WTC11 (cell line): ENCODE measurements around the gene P2RX3. TPM values are rescaled to one million over a fixed set of nuclear protein-coding genes. Genes with fewer than 3 reads are reported as not detected.

Source experiments
- ATAC-seq: fragments of 200-7000 bp; cut with Tn5 transposase; 2 replicates; pipeline ENCODE4 v1.10.0; 2021; ENCODE audit warnings: mild to moderate bottlenecking, moderate library complexity
- CTCF ChIA-PET: fragments of 300-600 bp; sonication (Branson Sonifier 250); formaldehyde crosslinking; loops from one replicate; lab custom pipeline; 2021; ENCODE audit warnings: antibody characterized with exemption; lab: Charles Lee
- POLR2A ChIA-PET: fragments of 350-600 bp; sonication (Branson Sonifier 250); formaldehyde crosslinking; loops from one replicate; lab custom pipeline; 2021; ENCODE audit warnings: antibody characterized with exemption; lab: Charles Lee
- DNase-seq: peaks from one replicate; pipeline ENCODE4 v3.0.0; 2021; ENCODE audit warnings: low spot score
- H3K27ac Mint-ChIP-seq: 2 replicates; pipeline ENCODE4 v1.8.0; 2021; ENCODE audit warnings: mixed read lengths
- H3K27me3 Mint-ChIP-seq: 2 replicates; pipeline ENCODE4 v1.8.0; 2021; ENCODE audit warnings: low read depth, mild to moderate bottlenecking, moderate library complexity, mixed read lengths
- H3K36me3 Mint-ChIP-seq: 2 replicates; pipeline ENCODE4 v1.8.0; 2021; ENCODE audit warnings: mixed read lengths
- H3K4me1 Mint-ChIP-seq: 2 replicates; pipeline ENCODE4 v1.8.0; 2022; ENCODE audit warnings: mixed read lengths
- H3K4me3 Mint-ChIP-seq: 2 replicates; pipeline ENCODE4 v1.8.0; 2021; ENCODE audit warnings: mild to moderate bottlenecking, moderate library complexity, mixed read lengths
- H3K9me3 Mint-ChIP-seq: 2 replicates; pipeline ENCODE4 v1.8.0; 2021; ENCODE audit warnings: mixed read lengths
- ATF1 ChIP-seq: sonication (generic); formaldehyde crosslinking; IDR thresholded peaks from 2 replicates; pipeline ENCODE4 v1.8.1; 2023; ENCODE audit warnings: mild to moderate bottlenecking, moderate library complexity, missing genetic modification reagents
- FOXK1 ChIP-seq: sonication (generic); formaldehyde crosslinking; IDR thresholded peaks from 2 replicates; pipeline ENCODE4 v1.8.0; 2022; ENCODE audit warnings: mild to moderate bottlenecking, moderate library complexity, missing genetic modification reagents
- FOXP1 ChIP-seq: sonication (generic); formaldehyde crosslinking; IDR thresholded peaks from 2 replicates; pipeline ENCODE4 v1.8.0; 2022; ENCODE audit warnings: missing genetic modification reagents, mild to moderate bottlenecking, moderate library complexity, borderline replicate concordance
- FOXP4 ChIP-seq: sonication (generic); formaldehyde crosslinking; IDR thresholded peaks from 2 replicates; pipeline ENCODE4 v1.8.0; 2022; ENCODE audit warnings: mild to moderate bottlenecking, missing genetic modification reagents
- TEAD4 ChIP-seq: sonication (generic); formaldehyde crosslinking; IDR thresholded peaks from 2 replicates; pipeline ENCODE4 v1.8.0; 2022; ENCODE audit warnings: mild to moderate bottlenecking, missing genetic modification reagents
- ZNF138 ChIP-seq: sonication (generic); formaldehyde crosslinking; conservative IDR thresholded peaks from 2 replicates; pipeline ENCODE4 v1.8.1; 2022; ENCODE audit warnings: mild to moderate bottlenecking, moderate library complexity, missing genetic modification reagents
- ZNF425 ChIP-seq: fragments of 250-450 bp; sonication (Bioruptor Pico); conservative IDR thresholded peaks from 2 replicates; pipeline ENCODE4 v1.9.0; 2021; ENCODE audit warnings: mild to moderate bottlenecking
- total RNA-seq: library from RNA; stranded (reverse); gene quantifications from 3 replicates; pipeline ENCODE4 v1.2.3, GENCODE V29; 2021
- TF ChIP-seq, protein P1 (sequence below): sonication (generic); formaldehyde crosslinking; IDR thresholded peaks from 2 replicates; pipeline ENCODE4 v1.8.1; 2023; ENCODE audit warnings: mild to moderate bottlenecking, moderate library complexity, missing genetic modification reagents
- TF ChIP-seq, protein P2 (sequence below): sonication (generic); formaldehyde crosslinking; IDR thresholded peaks from 2 replicates; pipeline ENCODE4 v1.8.1; 2022; ENCODE audit warnings: low read depth, missing genetic modification reagents, borderline replicate concordance
- TF ChIP-seq, protein P3 (sequence below): sonication (generic); formaldehyde crosslinking; IDR thresholded peaks from 2 replicates; pipeline ENCODE4 v1.8.0; 2023; ENCODE audit warnings: missing genetic modification reagents
- TF ChIP-seq, protein P4 (sequence below): fragments of 250-450 bp; sonication (Bioruptor Pico); IDR thresholded peaks from 2 replicates; pipeline ENCODE4 v1.9.0; 2021; ENCODE audit warnings: mild to moderate bottlenecking

P2RX3 gene
- total RNA-seq, 1 experiment from 2014 or later: 0.26 TPM

DNA sequence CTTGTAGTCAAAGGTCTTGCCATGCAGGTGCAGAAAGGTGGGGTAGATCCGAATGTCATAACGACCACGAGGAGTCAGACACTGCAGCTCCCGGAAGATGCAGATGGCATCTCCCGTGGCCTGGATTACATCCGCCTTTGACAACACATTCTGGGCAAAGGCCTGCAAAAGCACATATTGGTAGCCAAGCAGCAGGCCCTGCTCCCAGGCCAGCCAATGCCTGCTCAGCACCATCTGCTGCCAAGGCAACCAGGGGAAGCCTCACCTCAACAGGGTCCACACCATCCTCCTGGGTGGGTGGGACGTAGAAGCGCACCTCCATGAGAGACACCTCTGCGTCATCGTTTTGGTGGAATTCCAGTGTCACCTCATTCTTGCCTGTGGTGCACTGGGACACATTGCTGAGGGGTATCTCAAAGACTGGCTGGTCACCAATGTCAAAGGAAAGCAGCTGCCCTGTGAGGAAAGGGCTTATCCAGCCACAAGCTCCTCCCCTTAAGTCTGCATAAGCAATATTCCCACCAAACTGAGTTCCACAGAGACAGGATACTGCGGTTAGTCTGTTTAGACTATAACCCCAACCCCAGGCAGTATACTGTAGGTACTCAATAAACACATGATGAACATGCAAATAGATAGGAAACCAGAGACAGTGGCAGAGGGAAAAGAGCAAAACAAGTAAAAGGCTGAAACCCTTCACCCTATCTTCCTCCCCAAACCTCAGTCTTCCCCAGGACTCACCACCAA lies 5.3 kb upstream of the P2RX3 start:
- POLR2A ChIA-PET: no interaction called here
- H3K27me3 Mint-ChIP-seq: no peaks in the 10 kb centered on the region
- no peak for ATAC-seq
- CTCF ChIA-PET: no interaction called here
- TF ChIP-seq, protein P1, sequence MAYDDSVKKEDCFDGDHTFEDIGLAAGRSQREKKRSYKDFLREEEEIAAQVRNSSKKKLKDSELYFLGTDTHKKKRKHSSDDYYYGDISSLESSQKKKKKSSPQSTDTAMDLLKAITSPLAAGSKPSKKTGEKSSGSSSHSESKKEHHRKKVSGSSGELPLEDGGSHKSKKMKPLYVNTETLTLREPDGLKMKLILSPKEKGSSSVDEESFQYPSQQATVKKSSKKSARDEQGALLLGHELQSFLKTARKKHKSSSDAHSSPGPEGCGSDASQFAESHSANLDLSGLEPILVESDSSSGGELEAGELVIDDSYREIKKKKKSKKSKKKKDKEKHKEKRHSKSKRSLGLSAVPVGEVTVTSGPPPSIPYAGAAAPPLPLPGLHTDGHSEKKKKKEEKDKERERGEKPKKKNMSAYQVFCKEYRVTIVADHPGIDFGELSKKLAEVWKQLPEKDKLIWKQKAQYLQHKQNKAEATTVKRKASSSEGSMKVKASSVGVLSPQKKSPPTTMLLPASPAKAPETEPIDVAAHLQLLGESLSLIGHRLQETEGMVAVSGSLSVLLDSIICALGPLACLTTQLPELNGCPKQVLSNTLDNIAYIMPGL (CRISPR knock-in tag): no peak
- TF ChIP-seq FOXK1 (no peak), ZNF138 (CRISPR knock-in tag) (no peak), FOXP1 (CRISPR knock-in tag) (no peak)
- no peak for DNase-seq
- H3K4me3 Mint-ChIP-seq: no peak overlapping the region
- peaks cover 23% of the 10 kb centered on the region for H3K4me1 Mint-ChIP-seq
- H3K36me3 Mint-ChIP-seq: peaks cover 66% of the 10 kb centered on the region
- no peak overlapping the region for H3K27ac Mint-ChIP-seq
- no peaks in the 10 kb centered on the region for H3K9me3 Mint-ChIP-seq

DNA sequence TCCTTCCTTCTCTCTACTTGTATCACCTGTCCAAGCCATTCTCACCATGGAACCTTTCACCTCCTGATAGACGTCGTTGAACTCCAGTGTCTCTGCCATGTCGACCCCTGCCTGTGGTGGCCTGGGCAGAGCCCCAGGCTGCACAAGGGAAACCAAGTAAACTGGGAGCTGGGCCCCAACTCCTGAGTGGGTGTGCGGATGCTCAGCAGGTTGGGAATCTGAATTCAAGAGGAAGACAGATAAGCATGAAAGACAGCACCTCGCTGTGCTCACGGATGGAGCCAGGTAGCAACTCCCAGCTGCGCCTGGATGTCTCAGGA lies 3.2 kb upstream of the P2RX3 start:
- ChIA-PET CTCF (interaction anchor here (1.1 to 2.7 kb wide), 4 partner anchors 10 to 125 kb away, joined by 3 to 23 read pairs (median 6); partner anchors contain the start of genes RTN4RL2 and TNKS1BP1), POLR2A (interaction anchor here (0.5 to 1.4 kb wide), 3 partner anchors 10 to 411 kb away, joined by 4 to 13 read pairs (median 5); partner anchors contain the start of gene TNKS1BP1)
- Mint-ChIP-seq H3K4me1 (peaks cover 41% of the 10 kb centered on the region), H3K4me3 (peak overlapping the region; percentile 94), H3K9me3 (no peaks in the 10 kb centered on the region), H3K36me3 (peaks cover 46% of the 10 kb centered on the region), H3K27ac (peak overlapping the region; percentile 79), H3K27me3 (peaks cover 6% of the 10 kb centered on the region)
- no peak for TF ChIP-seq ATF1 (CRISPR knock-in tag)
- no peak for TF ChIP-seq TEAD4 (CRISPR knock-in tag)
- no peak for TF ChIP-seq ZNF425 (CRISPR knock-in tag)
- TF ChIP-seq, protein P2, sequence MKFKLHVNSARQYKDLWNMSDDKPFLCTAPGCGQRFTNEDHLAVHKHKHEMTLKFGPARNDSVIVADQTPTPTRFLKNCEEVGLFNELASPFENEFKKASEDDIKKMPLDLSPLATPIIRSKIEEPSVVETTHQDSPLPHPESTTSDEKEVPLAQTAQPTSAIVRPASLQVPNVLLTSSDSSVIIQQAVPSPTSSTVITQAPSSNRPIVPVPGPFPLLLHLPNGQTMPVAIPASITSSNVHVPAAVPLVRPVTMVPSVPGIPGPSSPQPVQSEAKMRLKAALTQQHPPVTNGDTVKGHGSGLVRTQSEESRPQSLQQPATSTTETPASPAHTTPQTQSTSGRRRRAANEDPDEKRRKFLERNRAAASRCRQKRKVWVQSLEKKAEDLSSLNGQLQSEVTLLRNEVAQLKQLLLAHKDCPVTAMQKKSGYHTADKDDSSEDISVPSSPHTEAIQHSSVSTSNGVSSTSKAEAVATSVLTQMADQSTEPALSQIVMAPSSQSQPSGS: no peak
- TF ChIP-seq, protein P3, sequence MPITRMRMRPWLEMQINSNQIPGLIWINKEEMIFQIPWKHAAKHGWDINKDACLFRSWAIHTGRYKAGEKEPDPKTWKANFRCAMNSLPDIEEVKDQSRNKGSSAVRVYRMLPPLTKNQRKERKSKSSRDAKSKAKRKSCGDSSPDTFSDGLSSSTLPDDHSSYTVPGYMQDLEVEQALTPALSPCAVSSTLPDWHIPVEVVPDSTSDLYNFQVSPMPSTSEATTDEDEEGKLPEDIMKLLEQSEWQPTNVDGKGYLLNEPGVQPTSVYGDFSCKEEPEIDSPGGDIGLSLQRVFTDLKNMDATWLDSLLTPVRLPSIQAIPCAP (CRISPR knock-in tag): no peak
- TF ChIP-seq, all 79 proteins: peak for 0
- ATAC-seq (no peak), DNase-seq (no peak)

DNA sequence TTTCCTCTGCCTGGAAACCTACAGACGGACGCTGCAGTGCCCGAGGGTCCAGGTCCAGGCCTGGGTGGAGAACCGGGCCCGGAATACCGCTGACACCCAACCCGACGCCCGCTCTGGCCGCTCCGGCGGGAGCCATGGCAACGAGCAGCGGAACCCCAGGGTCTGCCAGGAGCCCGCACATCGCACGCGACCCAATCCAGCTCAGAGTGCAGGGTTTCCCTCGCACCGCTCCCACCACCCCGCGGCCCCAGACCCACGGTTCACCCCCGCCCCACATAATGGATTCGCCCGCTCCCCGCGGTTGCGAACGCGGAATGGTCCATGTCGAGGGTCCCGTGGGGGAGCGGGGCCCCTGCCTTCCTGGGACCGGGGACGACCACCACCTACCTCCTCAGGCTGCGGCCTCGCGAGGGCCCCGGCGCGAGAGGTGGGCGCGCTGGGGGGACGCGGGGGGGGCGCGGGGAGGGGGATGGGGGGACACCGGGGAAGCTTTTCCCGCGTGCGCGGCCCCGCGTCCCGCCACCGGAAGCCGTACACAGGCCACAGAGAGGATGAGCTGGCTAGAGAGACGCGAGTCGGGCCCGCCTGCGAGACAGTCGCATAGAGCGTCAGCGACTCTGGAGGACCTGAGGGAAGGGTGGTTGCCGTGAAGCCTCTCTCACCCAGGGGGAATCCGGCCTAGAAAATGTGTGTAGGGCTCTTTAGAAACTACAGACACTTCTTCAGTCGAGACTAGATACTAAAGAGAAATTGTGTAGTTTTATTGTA lies 2.6 kb upstream of the P2RX3 start, which contains the start of gene SSRP1:
TSS of gene SSRP1 (minus strand) at position 550 of the 768 bp plus-strand sequence. CDS start 771 bp downstream, outside the sequence.
- DNase-seq: peak; percentile 79
- Mint-ChIP-seq H3K27ac (peak within 1 kb of the TSS; percentile 96), H3K9me3 (no peaks in the 10 kb centered on the region), H3K36me3 (peaks cover 41% of the 10 kb centered on the region), H3K4me1 (peaks cover 47% of the 10 kb centered on the region), H3K27me3 (peaks cover 11% of the 10 kb centered on the region), H3K4me3 (peak within 1 kb of the TSS; percentile 94)
- ChIA-PET CTCF (interaction anchor here (0.6 to 2.7 kb wide), 5 partner anchors 10 to 230 kb away, joined by 3 to 23 read pairs (median 5); partner anchors contain the start of genes RTN4RL2 and TNKS1BP1), POLR2A (interaction anchor here (1.1 to 1.4 kb wide), 2 partner anchors 10 to 24 kb away, joined by 5 to 13 read pairs; partner anchors contain the start of gene TNKS1BP1)
- peak; percentile 94 for ATAC-seq
- TF ChIP-seq FOXK1: peak; percentile 48; the same call in 1 of the 2 replicates
- TF ChIP-seq FOXP4 (CRISPR knock-in tag): peak; percentile 47; the same call in 1 of the 2 replicates
- TF ChIP-seq, protein P4, sequence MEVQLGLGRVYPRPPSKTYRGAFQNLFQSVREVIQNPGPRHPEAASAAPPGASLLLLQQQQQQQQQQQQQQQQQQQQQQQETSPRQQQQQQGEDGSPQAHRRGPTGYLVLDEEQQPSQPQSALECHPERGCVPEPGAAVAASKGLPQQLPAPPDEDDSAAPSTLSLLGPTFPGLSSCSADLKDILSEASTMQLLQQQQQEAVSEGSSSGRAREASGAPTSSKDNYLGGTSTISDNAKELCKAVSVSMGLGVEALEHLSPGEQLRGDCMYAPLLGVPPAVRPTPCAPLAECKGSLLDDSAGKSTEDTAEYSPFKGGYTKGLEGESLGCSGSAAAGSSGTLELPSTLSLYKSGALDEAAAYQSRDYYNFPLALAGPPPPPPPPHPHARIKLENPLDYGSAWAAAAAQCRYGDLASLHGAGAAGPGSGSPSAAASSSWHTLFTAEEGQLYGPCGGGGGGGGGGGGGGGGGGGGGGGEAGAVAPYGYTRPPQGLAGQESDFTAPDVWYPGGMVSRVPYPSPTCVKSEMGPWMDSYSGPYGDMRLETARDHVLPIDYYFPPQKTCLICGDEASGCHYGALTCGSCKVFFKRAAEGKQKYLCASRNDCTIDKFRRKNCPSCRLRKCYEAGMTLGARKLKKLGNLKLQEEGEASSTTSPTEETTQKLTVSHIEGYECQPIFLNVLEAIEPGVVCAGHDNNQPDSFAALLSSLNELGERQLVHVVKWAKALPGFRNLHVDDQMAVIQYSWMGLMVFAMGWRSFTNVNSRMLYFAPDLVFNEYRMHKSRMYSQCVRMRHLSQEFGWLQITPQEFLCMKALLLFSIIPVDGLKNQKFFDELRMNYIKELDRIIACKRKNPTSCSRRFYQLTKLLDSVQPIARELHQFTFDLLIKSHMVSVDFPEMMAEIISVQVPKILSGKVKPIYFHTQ (CRISPR knock-in tag): no peak
